ENCODE results near the gene VPS51. TPM values are rescaled to one million over a fixed set of nuclear protein-coding genes. Genes with fewer than 3 reads are reported as not detected.

Gene VPS51

GRCh38 chr11:65156926-65157325, 60.9 kb downstream of the VPS51 start:
- Histone ChIP-seq H2BK120ac (ENCODE audit: low read depth, low read length) (no peak overlapping the region), H3K18ac (ENCODE audit: low read length) (no peak overlapping the region), H3K36me3 (ENCODE audit: control insufficient read depth, insufficient read depth, low read length) (no peaks in the 10 kb centered on the region), H3K23ac (ENCODE audit: low read length) (no peak overlapping the region), H2BK15ac (replicated peaks; ENCODE audit: low read depth) (no peak overlapping the region), H4K5ac (ENCODE audit: low read length) (no peak overlapping the region), H4K8ac (ENCODE audit: low read depth, low read length) (no peak overlapping the region), H3K4me2 (ENCODE audit: low read length) (no peak overlapping the region), H3K4me3 (ENCODE audit: low read length) (no peak overlapping the region), H3K79me1 (ENCODE audit: low read length) (no peaks in the 10 kb centered on the region), H3K56ac (ENCODE audit: low read length) (no peak overlapping the region), H3K27me3 (ENCODE audit: insufficient read depth, low read length, poor library complexity) (no peaks in the 10 kb centered on the region), H3K27ac (ENCODE audit: low read depth, low read length) (no peak overlapping the region), H3K4me1 (ENCODE audit: control insufficient read depth, low read depth, low read length) (no peaks in the 10 kb centered on the region), H3K4ac (ENCODE audit: low read depth, low read length) (no peak overlapping the region), H2AK5ac (ENCODE audit: low read length) (no peak overlapping the region), H2BK5ac (ENCODE audit: low read length) (no peak overlapping the region), H3K79me2 (ENCODE audit: control insufficient read depth, insufficient read depth, low read length) (no peaks in the 10 kb centered on the region), H3K9ac (ENCODE audit: low read length) (no peak overlapping the region)
- no CpG with 5 or more reads among the region's 3 CpGs for WGBS (ENCODE audit: extremely low coverage, insufficient coverage, low lambda C conversion rate)
- no peak for DNase-seq

DNA sequence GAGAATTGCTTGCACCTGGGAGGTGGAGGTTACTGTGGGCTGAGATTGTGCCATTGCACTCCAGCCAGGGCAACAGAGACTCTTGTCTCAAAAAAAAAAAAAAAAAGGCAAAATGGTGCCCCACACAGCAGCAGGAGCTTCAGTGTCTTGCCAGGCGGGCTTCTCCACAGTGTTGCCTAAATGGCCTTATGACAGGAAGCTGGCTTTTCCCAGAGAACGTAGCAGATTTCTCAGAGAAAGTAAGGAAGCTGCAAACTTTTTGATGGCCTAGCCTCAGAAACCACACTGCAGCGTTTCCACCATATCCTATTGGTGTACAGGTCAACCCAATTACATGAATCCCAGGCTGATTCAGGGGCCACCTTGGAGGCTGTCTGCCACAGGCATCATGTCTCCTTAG, 61.3 kb downstream of the VPS51 start:
- no peaks in the 10 kb centered on the region for H3K27me3 ChIP-seq (ENCODE audit: insufficient read depth, low read length, poor library complexity)
- H3K4me1 ChIP-seq (ENCODE audit: control insufficient read depth, low read depth, low read length), result no peaks in the 10 kb centered on the region
- H4K8ac ChIP-seq (ENCODE audit: low read depth, low read length), result no peak overlapping the region
- no peak overlapping the region for H3K4me2 ChIP-seq (ENCODE audit: low read length)
- no peak overlapping the region for H3K27ac ChIP-seq (ENCODE audit: low read depth, low read length)
- no peaks in the 10 kb centered on the region for H3K79me2 ChIP-seq (ENCODE audit: control insufficient read depth, insufficient read depth, low read length)
- no peak overlapping the region for H2BK15ac ChIP-seq (replicated peaks; ENCODE audit: low read depth)
- H2AK5ac ChIP-seq (ENCODE audit: low read length), result no peak overlapping the region
- H3K4ac ChIP-seq (ENCODE audit: low read depth, low read length), result no peak overlapping the region
- H3K18ac ChIP-seq (ENCODE audit: low read length), result no peak overlapping the region
- no peak overlapping the region for H4K5ac ChIP-seq (ENCODE audit: low read length)
- H3K4me3 ChIP-seq (ENCODE audit: low read length), result no peak overlapping the region
- no peak overlapping the region for H2BK120ac ChIP-seq (ENCODE audit: low read depth, low read length)
- no peak overlapping the region for H2BK5ac ChIP-seq (ENCODE audit: low read length)
- no peak overlapping the region for H3K56ac ChIP-seq (ENCODE audit: low read length)
- no peak for DNase-seq
- no CpG with 5 or more reads among the region's 3 CpGs for WGBS (ENCODE audit: extremely low coverage, insufficient coverage, low lambda C conversion rate)
- H3K79me1 ChIP-seq (ENCODE audit: low read length), result no peaks in the 10 kb centered on the region
- no peak overlapping the region for H3K23ac ChIP-seq (ENCODE audit: low read length)
- H3K9ac ChIP-seq (ENCODE audit: low read length), result no peak overlapping the region
- no peaks in the 10 kb centered on the region for H3K36me3 ChIP-seq (ENCODE audit: control insufficient read depth, insufficient read depth, low read length)

GRCh38 chr11:65159012-65159411, 63.0 kb downstream of the VPS51 start:
- Histone ChIP-seq H3K79me2 (ENCODE audit: control insufficient read depth, insufficient read depth, low read length) (no peaks in the 10 kb centered on the region), H3K4me2 (ENCODE audit: low read length) (no peak overlapping the region), H3K79me1 (ENCODE audit: low read length) (no peaks in the 10 kb centered on the region), H2AK5ac (ENCODE audit: low read length) (no peak overlapping the region), H4K5ac (ENCODE audit: low read length) (no peak overlapping the region), H3K27me3 (ENCODE audit: insufficient read depth, low read length, poor library complexity) (no peaks in the 10 kb centered on the region), H3K36me3 (ENCODE audit: control insufficient read depth, insufficient read depth, low read length) (no peaks in the 10 kb centered on the region), H3K4me1 (ENCODE audit: control insufficient read depth, low read depth, low read length) (no peaks in the 10 kb centered on the region), H2BK120ac (ENCODE audit: low read depth, low read length) (no peak overlapping the region), H3K23ac (ENCODE audit: low read length) (no peak overlapping the region), H3K4me3 (ENCODE audit: low read length) (no peak overlapping the region), H3K9ac (ENCODE audit: low read length) (no peak overlapping the region), H2BK5ac (ENCODE audit: low read length) (no peak overlapping the region), H4K8ac (ENCODE audit: low read depth, low read length) (no peak overlapping the region), H2BK15ac (replicated peaks; ENCODE audit: low read depth) (no peak overlapping the region), H3K56ac (ENCODE audit: low read length) (no peak overlapping the region), H3K4ac (ENCODE audit: low read depth, low read length) (no peak overlapping the region), H3K27ac (ENCODE audit: low read depth, low read length) (no peak overlapping the region), H3K18ac (ENCODE audit: low read length) (no peak overlapping the region)
- no peak for DNase-seq
- no CpG with 5 or more reads among the region's 5 CpGs for WGBS (ENCODE audit: extremely low coverage, insufficient coverage, low lambda C conversion rate)

- Histone ChIP-seq H3K4me3 (ENCODE audit: low read length) (no peak overlapping the region), H2AK5ac (ENCODE audit: low read length) (no peak overlapping the region), H3K23ac (ENCODE audit: low read length) (no peak overlapping the region), H3K4ac (ENCODE audit: low read depth, low read length) (no peak overlapping the region), H3K79me2 (ENCODE audit: control insufficient read depth, insufficient read depth, low read length) (no peaks in the 10 kb centered on the region), H3K27me3 (ENCODE audit: insufficient read depth, low read length, poor library complexity) (no peaks in the 10 kb centered on the region), H3K79me1 (ENCODE audit: low read length) (no peaks in the 10 kb centered on the region), H2BK15ac (replicated peaks; ENCODE audit: low read depth) (no peak overlapping the region), H3K56ac (ENCODE audit: low read length) (no peak overlapping the region), H3K9ac (ENCODE audit: low read length) (no peak overlapping the region), H3K36me3 (ENCODE audit: control insufficient read depth, insufficient read depth, low read length) (no peaks in the 10 kb centered on the region), H3K4me2 (ENCODE audit: low read length) (no peak overlapping the region), H2BK5ac (ENCODE audit: low read length) (no peak overlapping the region), H2BK120ac (ENCODE audit: low read depth, low read length) (no peak overlapping the region), H3K4me1 (ENCODE audit: control insufficient read depth, low read depth, low read length) (no peaks in the 10 kb centered on the region), H4K8ac (ENCODE audit: low read depth, low read length) (no peak overlapping the region), H3K18ac (ENCODE audit: low read length) (no peak overlapping the region), H4K5ac (ENCODE audit: low read length) (no peak overlapping the region), H3K27ac (ENCODE audit: low read depth, low read length) (no peak overlapping the region)
- no CpG with 5 or more reads among the region's 3 CpGs for WGBS (ENCODE audit: extremely low coverage, insufficient coverage, low lambda C conversion rate)
- DNase-seq, result no peak
Measured at GRCh38 chr11:65160643-65161042, 64.6 kb downstream of the VPS51 start.

Small RNA genes within 50 kb of the gene (small RNA-seq; reads per million reads assigned to genes)
- gene HIGD1AP10 (ENCODE audit: insufficient read depth), result not detected
- not detected for gene PDCL2P2 (ENCODE audit: insufficient read depth)
- gene RNU2-23P (ENCODE audit: insufficient read depth), result 1.1 reads per million

All from mesendoderm (in vitro differentiated cells).